ENCODE data around the gene DCP1B.

The DCP1B gene

GRCh38 chr12:1928439-1929121 is 75.7 kb downstream of the DCP1B start:
- no peak for DNase-seq (ENCODE audit: low spot score)

GRCh38 chr12:1927751-1928351 is 76.4 kb downstream of the DCP1B start:
- no peak for DNase-seq (ENCODE audit: low spot score)
- TF ChIP-seq CTCF (IDR thresholded peaks at IDR 0.05; ENCODE audit: extremely low read depth, missing control alignments) = no peak

More at GRCh38 chr12:1928439-1929121, 75.7 kb downstream of the DCP1B start:
- TF ChIP-seq CTCF (IDR thresholded peaks at IDR 0.05; ENCODE audit: extremely low read depth, missing control alignments) = no peak

GRCh38 chr12:1927051-1927680 is 77.1 kb downstream of the DCP1B start:
- no peak for TF ChIP-seq CTCF (IDR thresholded peaks at IDR 0.05; ENCODE audit: extremely low read depth, missing control alignments)
- no peak for DNase-seq (ENCODE audit: low spot score)

- TF ChIP-seq CTCF (IDR thresholded peaks at IDR 0.05; ENCODE audit: extremely low read depth, missing control alignments) = no peak
- no peak for DNase-seq (ENCODE audit: low spot score)
Observed at GRCh38 chr12:1926251-1926657, 78.0 kb downstream of the DCP1B start.

DNA sequence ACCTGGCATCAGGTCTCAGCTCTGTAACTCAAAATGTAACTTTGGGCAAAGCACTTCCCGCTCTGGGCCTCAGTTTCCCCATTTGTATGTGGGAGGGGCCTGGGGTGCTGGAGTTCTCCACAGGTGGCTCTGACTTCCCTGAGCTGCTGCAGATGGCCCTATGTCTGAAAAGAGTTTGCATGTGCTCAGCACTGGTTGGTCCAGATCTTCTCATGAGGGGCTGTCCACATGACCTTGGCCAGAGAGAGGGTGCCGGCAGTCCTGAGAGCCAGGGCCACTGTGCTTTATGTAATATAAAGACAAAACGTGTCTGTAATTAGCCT is 78.6 kb downstream of the DCP1B start:
- no peak for TF ChIP-seq CTCF (IDR thresholded peaks at IDR 0.05; ENCODE audit: extremely low read depth, missing control alignments)
- no peak for DNase-seq (ENCODE audit: low spot score)

GRCh38 chr12:1924996-1925683 is 79.1 kb downstream of the DCP1B start:
- DNase-seq (ENCODE audit: low spot score) = no peak
- TF ChIP-seq CTCF (IDR thresholded peaks at IDR 0.05; ENCODE audit: extremely low read depth, missing control alignments) = no peak

GRCh38 chr12:1922985-1923384 is 81.3 kb downstream of the DCP1B start:
- no peak for TF ChIP-seq CTCF (IDR thresholded peaks at IDR 0.05; ENCODE audit: extremely low read depth, missing control alignments)
- peak; percentile 57 for DNase-seq (ENCODE audit: low spot score)

Data from GM20000 (cell line).